ENCODE data around the gene NDUFB4.
A peak's percentile ranks its signal among the peaks of the same experiment; 100 is the strongest.
"Not testable (repeated sequence)": the region's sequence is repeated elsewhere in the genome, so short reads cannot be mapped to it uniquely, and the experiment has no call there.

Gene NDUFB4

DNA sequence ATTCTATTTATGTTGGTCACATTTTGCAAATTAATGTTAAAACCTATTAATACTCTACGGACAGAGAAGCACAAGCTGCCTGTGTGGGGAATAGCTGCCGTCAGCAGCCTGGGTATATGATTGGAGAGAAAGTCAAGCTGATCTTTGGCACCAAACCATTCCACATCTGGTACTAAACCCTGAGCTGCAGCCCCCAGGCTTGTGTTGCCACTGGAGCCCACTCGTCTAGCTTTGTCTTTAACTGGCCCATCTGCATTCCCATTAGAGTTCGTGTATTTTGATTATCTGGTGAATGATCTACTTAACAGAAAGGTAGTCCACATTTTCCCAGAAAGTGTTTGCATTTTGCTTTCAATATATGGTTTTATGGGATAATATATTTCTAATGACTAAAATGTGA is 5.4 kb downstream of the NDUFB4 start:
- no peaks in the 10 kb centered on the region for H3K9me3 Mint-ChIP-seq
- H3K4me3 Mint-ChIP-seq, result no peak overlapping the region
- H3K27me3 Mint-ChIP-seq, result no peaks in the 10 kb centered on the region
- DNase-seq (no peak), ATAC-seq (replicated peaks) (no peak)
- H3K4me1 Mint-ChIP-seq (ENCODE audit: low read depth in 2 of 2), result peaks cover 3 to 7% of the 10 kb centered on the region in 2 donors
- H3K27ac Mint-ChIP-seq, result no peak overlapping the region
- H3K36me3 Mint-ChIP-seq (ENCODE audit: insufficient read depth), result peaks cover 17% of the 10 kb centered on the region

DNA sequence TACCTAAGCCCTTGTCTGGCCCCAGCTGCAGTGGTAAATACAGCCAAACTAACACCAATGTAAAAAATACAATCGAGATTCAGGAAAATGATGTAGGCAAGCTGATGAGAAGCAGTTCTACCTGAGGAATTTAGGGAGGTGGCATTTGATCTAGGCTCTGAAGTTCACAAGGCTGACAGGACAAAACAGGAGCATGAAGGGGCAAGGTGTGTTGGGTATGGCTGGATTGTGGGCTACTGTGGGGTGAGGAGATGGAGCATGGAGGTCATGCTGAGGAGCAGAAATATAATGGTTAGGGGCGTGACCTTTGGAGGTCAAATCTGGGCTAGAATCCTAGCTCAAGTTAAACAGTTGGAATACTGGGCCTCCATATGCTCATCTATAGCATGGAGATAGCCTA is 6.5 kb downstream of the NDUFB4 start:
- H3K4me3 Mint-ChIP-seq, result no peak overlapping the region
- peaks cover 14% of the 10 kb centered on the region for H3K36me3 Mint-ChIP-seq (ENCODE audit: insufficient read depth)
- no peak for DNase-seq
- no peaks in the 10 kb centered on the region for H3K9me3 Mint-ChIP-seq
- H3K4me1 Mint-ChIP-seq (ENCODE audit: low read depth in 2 of 2), result peaks cover 2 to 3% of the 10 kb centered on the region in 2 donors
- peak overlapping the region in 1 of 2 donors; percentile 80 for H3K27ac Mint-ChIP-seq
- no peak for ATAC-seq (replicated peaks)
- no peaks in the 10 kb centered on the region for H3K27me3 Mint-ChIP-seq

DNA sequence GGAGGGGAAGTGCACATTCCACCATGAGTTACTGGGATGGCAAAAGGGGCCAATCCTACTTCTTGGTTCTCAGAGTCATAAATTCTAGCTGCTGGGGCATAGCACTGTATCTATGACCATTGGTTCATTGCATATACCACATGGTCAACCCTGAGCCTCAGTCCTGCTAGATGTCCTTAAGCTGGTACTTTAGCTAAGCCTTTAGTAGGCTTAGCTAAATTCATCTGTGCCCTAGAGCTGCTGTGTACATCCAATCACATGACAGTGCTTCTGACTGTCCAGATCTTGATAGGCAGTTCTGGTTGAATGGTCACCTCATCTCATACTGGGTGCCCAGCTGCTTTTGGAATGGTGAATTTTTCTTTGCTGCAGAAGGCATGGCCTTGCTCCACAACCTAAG is 8.2 kb downstream of the NDUFB4 start:
- Mint-ChIP-seq H3K9me3 (no peaks in the 10 kb centered on the region), H3K4me1 (ENCODE audit: low read depth in 2 of 2) (peaks cover 2 to 3% of the 10 kb centered on the region in 2 donors)

DNA sequence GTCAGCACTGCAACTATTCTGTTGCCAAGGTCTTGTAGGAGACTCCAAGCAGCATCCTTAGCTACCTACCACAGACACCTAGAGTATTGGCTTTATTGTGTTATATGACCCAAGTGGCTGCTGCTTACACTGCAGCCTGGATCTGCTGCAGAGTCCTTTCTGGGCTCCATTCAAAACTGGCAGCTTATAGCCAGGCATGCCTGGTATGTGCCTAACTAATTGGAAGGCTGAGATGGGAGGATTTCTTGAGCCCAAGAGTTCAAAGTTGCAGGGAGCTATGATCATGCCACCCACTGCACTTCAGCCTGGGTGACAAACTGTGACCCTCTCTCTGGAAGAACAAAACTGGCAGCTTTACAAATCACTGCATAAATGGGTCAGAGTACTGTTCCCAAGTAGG is 8.6 kb downstream of the NDUFB4 start:
- no peak for ATAC-seq (replicated peaks)

More for the DNA sequence above, 8.2 kb downstream of the NDUFB4 start:
- DNase-seq (no peak), ATAC-seq (replicated peaks) (no peak)
- peaks cover 8% of the 10 kb centered on the region for H3K36me3 Mint-ChIP-seq (ENCODE audit: insufficient read depth)
- H3K27ac Mint-ChIP-seq, result no peak overlapping the region
- peaks cover 0 to 6% of the 10 kb centered on the region in 2 donors for H3K27me3 Mint-ChIP-seq
- H3K4me3 Mint-ChIP-seq, result no peak overlapping the region

DNA sequence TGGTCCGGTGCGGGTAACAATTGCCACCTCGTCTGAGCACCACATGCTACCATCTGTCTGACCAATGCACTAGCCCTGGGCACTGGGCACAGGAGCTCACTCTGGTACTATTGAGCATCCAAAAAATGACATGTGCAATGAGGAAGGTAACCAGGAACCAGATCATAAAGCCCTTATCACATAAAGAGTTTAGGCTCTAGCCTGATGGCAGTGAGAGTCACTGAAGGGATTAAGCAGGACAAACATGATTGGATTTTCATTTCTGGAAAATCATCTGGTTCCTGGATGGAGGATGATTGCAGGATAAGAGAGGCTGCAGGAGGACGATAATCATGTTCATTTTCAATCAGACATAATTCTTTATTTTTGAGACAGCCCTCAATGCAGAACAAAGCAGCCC is 12.4 kb downstream of the NDUFB4 start:
- no peaks in the 10 kb centered on the region for H3K36me3 Mint-ChIP-seq (ENCODE audit: insufficient read depth)
- no peak for DNase-seq
- no peaks in the 10 kb centered on the region for H3K4me1 Mint-ChIP-seq (ENCODE audit: low read depth in 2 of 2)
- H3K9me3 Mint-ChIP-seq, result no peaks in the 10 kb centered on the region
- H3K4me3 Mint-ChIP-seq, result no peak overlapping the region
- no peak for ATAC-seq (replicated peaks)
- no peak overlapping the region for H3K27ac Mint-ChIP-seq
- H3K27me3 Mint-ChIP-seq, result peaks cover 30 to 33% of the 10 kb centered on the region in 2 donors

More for the DNA sequence above, 8.6 kb downstream of the NDUFB4 start:
- Mint-ChIP-seq H3K4me1 (ENCODE audit: low read depth in 2 of 2) (peaks cover 2 to 3% of the 10 kb centered on the region in 2 donors), H3K27ac (no peak overlapping the region), H3K4me3 (no peak overlapping the region), H3K27me3 (peaks cover 4 to 10% of the 10 kb centered on the region in 2 donors), H3K36me3 (ENCODE audit: insufficient read depth) (peaks cover 8% of the 10 kb centered on the region), H3K9me3 (no peaks in the 10 kb centered on the region)
- no peak for DNase-seq

DNA sequence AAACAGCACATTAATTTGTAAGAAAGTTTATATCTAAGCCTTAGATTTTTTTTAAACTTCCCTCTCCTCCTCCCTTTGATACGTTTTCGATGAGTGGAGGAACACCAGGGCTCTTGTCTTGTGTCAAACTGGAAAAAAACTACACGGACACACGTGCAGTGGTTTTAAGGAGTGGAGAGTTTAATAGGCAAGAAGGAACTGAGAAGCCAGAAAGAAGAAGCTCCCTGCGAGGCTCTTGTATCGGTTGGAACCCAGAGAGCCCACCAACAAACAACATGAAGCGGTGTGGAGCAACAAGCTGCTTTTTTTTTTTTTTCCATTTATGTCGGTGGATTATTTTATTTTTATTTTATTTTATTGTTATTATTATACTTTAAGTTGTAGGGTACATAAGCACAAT is 18.6 kb downstream of the NDUFB4 start:
- DNase-seq, result no peak
- Mint-ChIP-seq H3K9me3 (no peaks in the 10 kb centered on the region), H3K4me1 (ENCODE audit: low read depth in 2 of 2) (no peaks in the 10 kb centered on the region), H3K27me3 (peaks cover 29 to 30% of the 10 kb centered on the region in 2 donors), H3K4me3 (no peak overlapping the region), H3K36me3 (ENCODE audit: insufficient read depth) (no peaks in the 10 kb centered on the region), H3K27ac (no peak overlapping the region)
- no peak for ATAC-seq (replicated peaks)

DNA sequence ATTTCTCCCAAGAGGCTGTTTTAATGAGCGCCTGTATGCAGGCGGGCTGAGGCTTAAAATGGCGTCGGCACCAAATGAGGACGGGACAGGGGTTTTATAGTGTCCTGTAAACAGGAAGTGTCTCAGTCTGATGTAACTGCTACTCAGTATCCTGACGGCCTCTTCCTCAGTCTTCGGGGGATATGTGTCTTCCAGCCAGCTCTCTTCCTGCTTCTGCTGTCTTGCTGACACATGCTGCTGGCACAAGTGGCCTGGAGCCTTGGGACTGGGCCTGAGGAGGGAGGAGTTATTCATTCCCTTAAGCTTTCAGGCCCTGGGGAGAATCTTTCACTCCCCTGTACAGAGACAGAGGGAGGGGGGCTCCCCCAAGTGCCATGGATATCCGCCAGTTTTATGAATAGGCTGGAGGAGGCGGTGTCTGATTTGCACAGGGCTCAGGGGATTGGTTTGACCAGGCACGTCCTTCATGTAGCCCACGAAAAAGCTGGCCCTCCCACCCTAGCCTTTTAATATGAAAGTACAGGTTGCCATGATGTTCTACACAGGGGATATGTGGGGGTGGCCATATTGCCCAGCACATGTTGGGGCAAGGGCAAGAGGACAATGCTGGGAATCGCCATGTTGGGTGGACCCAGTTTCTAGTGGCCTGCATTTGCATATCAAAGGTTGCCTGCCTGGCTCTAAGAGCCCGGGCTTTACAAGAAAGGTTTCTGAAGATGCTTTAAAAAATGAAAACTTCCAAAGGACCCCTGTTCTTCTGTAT is 19.9 kb downstream of the NDUFB4 start:
- no peaks in the 10 kb centered on the region for H3K9me3 Mint-ChIP-seq
- H3K27ac Mint-ChIP-seq, result no peak overlapping the region
- H3K4me1 Mint-ChIP-seq (ENCODE audit: low read depth in 2 of 2), result no peaks in the 10 kb centered on the region
- no peak for DNase-seq
- no peaks in the 10 kb centered on the region for H3K36me3 Mint-ChIP-seq (ENCODE audit: insufficient read depth)
- H3K27me3 Mint-ChIP-seq, result peaks cover 17 to 20% of the 10 kb centered on the region in 2 donors
- H3K4me3 Mint-ChIP-seq, result no peak overlapping the region
- no peak for ATAC-seq (replicated peaks)

DNA sequence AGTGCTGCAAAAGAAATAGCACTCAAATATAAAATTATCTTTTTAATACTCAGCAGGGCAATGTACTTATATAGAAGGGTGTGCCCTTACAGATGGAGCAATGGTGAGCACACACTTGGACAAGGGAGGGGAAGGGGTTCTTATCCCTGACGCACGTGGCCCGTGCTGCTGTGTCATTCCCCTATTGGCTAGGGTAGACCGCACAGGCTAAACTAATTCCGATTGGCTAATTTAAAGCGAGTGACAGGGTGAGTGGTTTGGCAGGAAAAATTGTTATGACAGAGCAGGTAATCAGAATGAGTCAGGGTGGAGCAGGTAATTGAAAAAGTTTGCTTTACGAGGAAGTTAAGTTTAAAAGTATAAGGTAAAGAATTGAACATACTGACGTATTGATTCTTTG is 20.6 kb downstream of the NDUFB4 start:
- peaks cover 12 to 20% of the 10 kb centered on the region in 2 donors for H3K27me3 Mint-ChIP-seq
- DNase-seq; H3K9me3 Mint-ChIP-seq; H3K4me1 Mint-ChIP-seq (ENCODE audit: low read depth in 2 of 2); ATAC-seq (replicated peaks); H3K27ac Mint-ChIP-seq; H3K4me3 Mint-ChIP-seq; H3K36me3 Mint-ChIP-seq (ENCODE audit: insufficient read depth): not testable (repeated sequence)

DNA sequence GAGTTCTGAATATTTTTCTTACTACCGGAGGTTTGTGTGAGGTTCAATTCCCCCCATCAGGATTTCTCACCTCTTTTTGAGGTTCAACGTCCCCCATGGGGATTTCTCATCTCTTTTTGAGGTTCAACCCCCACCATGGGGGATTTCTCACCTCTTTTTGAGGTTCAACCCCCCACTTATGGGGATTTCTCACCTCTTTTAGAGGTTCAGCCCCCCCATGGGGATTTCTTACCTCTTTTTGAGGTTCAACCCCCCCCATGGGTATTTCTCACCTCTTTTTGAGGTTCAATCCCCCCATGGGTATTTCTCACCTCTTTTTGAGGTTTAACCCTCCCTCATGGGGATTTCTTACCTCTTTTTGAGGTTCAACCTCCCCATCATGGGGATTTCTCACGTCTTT is 26.3 kb downstream of the NDUFB4 start:
- peaks cover 6% of the 10 kb centered on the region for H3K36me3 Mint-ChIP-seq (ENCODE audit: insufficient read depth)
- H3K4me3 Mint-ChIP-seq, result no peak overlapping the region
- ATAC-seq (replicated peaks) (no peak), DNase-seq (no peak)
- H3K27ac Mint-ChIP-seq, result no peak overlapping the region
- H3K27me3 Mint-ChIP-seq, result peaks cover 5 to 18% of the 10 kb centered on the region in 2 donors
- no peaks in the 10 kb centered on the region for H3K4me1 Mint-ChIP-seq (ENCODE audit: low read depth in 2 of 2)
- H3K9me3 Mint-ChIP-seq, result peaks cover 0 to 8% of the 10 kb centered on the region in 2 donors

DNA sequence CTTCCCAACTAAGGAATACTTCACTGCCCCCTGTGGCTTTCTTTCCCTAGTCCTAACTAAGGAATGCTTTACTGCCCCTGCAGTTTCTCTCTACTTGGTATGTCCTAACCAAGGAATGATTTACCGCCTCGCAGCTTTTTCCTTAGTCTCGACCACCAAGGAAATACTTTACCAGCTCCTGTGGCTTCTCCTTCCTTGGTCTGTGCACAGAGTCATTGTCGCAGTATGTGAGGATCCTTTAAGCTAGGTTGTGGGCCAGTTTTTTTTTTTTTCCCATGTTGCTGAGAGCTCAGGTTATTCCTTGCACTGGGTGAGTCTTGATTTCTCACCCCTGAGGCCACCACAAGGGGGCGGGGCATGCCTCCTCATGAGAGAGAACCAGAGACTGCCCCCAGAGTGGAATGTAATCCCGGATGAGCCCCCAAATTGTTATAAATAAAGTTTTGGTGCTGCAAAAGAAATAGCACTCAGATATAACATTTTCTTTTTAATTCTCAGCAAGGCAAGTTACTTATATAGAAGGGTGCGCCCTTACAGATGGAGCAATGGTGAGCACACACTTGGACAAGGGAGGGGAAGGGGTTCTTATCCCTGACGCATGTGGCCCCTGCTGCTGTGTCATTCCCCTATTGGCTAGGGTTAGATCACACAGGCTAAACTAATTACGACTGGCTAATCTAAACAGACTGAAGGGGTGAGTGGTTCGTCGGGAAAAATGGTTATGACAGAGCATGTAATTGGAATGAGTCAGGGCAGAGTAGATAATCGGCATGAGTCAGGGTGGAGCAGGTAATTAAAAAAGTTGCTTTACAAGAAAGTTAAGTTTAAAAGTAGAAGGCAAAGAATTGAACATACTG is 27.0 kb downstream of the NDUFB4 start:
- Mint-ChIP-seq H3K27me3 (peaks cover 5 to 18% of the 10 kb centered on the region in 2 donors), H3K9me3 (peaks cover 0 to 8% of the 10 kb centered on the region in 2 donors), H3K4me3 (no peak overlapping the region), H3K4me1 (ENCODE audit: low read depth in 2 of 2) (no peaks in the 10 kb centered on the region), H3K27ac (no peak overlapping the region), H3K36me3 (ENCODE audit: insufficient read depth) (peaks cover 6% of the 10 kb centered on the region)
- DNase-seq, result no peak
- ATAC-seq (replicated peaks), result no peak

DNA sequence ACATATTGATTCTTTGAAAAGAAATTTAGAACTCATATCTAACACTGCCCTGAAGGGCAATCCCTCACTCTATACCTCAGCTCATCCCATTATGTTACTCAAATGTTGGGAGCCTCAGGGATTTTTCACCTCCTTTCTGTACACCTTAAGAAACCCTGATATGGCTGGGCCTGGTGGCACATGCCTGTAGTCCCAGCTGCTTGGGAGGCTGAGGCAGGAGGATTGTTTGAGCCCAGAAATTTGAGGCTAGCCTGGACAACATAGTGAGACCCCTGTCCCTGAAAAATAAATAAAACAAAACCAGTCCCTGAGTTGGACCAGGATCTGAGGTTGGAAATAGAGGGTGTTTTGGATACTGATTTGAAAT is 27.6 kb downstream of the NDUFB4 start:
- Mint-ChIP-seq H3K27ac (no peak overlapping the region), H3K9me3 (peaks cover 0 to 8% of the 10 kb centered on the region in 2 donors), H3K4me1 (ENCODE audit: low read depth in 2 of 2) (no peaks in the 10 kb centered on the region), H3K27me3 (peaks cover 5 to 18% of the 10 kb centered on the region in 2 donors), H3K4me3 (no peak overlapping the region), H3K36me3 (ENCODE audit: insufficient read depth) (peaks cover 6% of the 10 kb centered on the region)
- ATAC-seq (replicated peaks), result no peak
- no peak for DNase-seq

DNA sequence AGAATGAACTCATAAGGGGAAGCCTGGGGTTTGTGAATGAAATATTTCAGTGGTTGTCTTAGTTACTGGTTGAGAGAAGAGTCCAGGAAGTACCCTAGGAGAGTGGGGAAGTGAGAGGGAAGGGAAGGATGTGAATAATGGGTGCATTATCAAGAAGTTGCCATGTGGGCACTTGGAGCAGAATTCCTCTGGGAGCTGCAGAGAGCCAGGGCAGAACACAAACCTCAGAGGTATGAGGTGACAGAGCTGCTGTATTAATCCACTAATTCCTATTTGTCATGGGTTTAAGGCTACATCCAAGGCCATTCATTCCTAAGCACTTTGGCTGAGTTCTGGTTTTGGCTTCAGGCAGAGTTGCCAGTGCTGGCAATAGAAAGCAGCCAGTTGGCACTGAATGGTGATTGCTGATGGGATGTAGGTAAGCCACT is 29.0 kb downstream of the NDUFB4 start:
- DNase-seq, result no peak
- H3K9me3 Mint-ChIP-seq, result peaks cover 0 to 8% of the 10 kb centered on the region in 2 donors
- H3K4me3 Mint-ChIP-seq, result no peak overlapping the region
- H3K36me3 Mint-ChIP-seq (ENCODE audit: insufficient read depth), result peaks cover 6% of the 10 kb centered on the region
- peaks cover 5 to 13% of the 10 kb centered on the region in 2 donors for H3K27me3 Mint-ChIP-seq
- no peaks in the 10 kb centered on the region for H3K4me1 Mint-ChIP-seq (ENCODE audit: low read depth in 2 of 2)
- no peak overlapping the region for H3K27ac Mint-ChIP-seq
- ATAC-seq (replicated peaks), result no peak

DNA sequence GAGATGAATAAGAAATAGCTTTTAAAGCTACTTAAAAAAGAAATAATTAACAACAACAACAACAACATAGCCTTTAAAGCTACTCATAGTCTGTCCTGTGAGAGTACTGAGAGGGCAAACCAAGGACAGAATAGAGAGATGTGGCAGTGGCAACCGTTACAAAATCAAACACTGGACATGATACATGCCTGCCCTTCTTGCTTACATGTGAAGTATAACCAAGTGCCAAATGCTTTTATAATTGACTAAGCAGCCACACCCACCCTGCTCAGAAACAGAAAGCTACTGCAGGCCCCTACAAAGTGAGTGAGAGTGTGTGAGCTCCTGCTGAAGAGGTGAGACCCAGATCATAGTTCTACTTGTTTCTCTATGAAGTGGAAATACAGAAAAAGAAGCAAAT is 38.4 kb downstream of the NDUFB4 start:
- Mint-ChIP-seq H3K9me3 (no peaks in the 10 kb centered on the region), H3K27me3 (no peaks in the 10 kb centered on the region), H3K4me1 (ENCODE audit: low read depth in 2 of 2) (no peaks in the 10 kb centered on the region), H3K4me3 (no peak overlapping the region), H3K36me3 (ENCODE audit: insufficient read depth) (no peaks in the 10 kb centered on the region), H3K27ac (no peak overlapping the region)
- ATAC-seq (replicated peaks), result no peak
- no peak for DNase-seq
